Measurements from ENCODE around the gene RHBDL1. TPM values are rescaled to one million over a fixed set of nuclear protein-coding genes. Genes with fewer than 3 reads are reported as not detected.

RHBDL1 gene
- polyA plus RNA-seq, 1 donor from 2014 or later: 7.2 TPM

- no peaks in the 10 kb centered on the region for H3K9me2 ChIP-seq (ENCODE audit: insufficient read depth, low read length)
- H2AFZ ChIP-seq (ENCODE audit: low read depth, low read length): no peak overlapping the region
- H3K9me3 ChIP-seq (ENCODE audit: low read length): no peaks in the 10 kb centered on the region
- H3K27ac ChIP-seq (ENCODE audit: low read length): no peak overlapping the region
- H3K9ac ChIP-seq (ENCODE audit: low read length): no peak overlapping the region
- H3K27me3 ChIP-seq (ENCODE audit: insufficient read depth, low read depth, low read length): peaks cover 7% of the 10 kb centered on the region
- TF ChIP-seq EP300 (conservative IDR thresholded peaks at IDR 0.05; ENCODE audit: poor library complexity, severe bottlenecking) (no peak), POLR2AphosphoS5 (IDR thresholded peaks at IDR 0.05) (no peak), MXI1 (conservative IDR thresholded peaks at IDR 0.05; ENCODE audit: poor library complexity, severe bottlenecking) (no peak), SMC3 (conservative IDR thresholded peaks at IDR 0.05; ENCODE audit: poor library complexity) (no peak)
- no peaks in the 10 kb centered on the region for H3F3A ChIP-seq (ENCODE audit: insufficient read depth, low read length, poor library complexity, severe bottlenecking)
- H3K4me3 ChIP-seq (ENCODE audit: low read length): no peak overlapping the region
- no peak overlapping the region for H3K4me2 ChIP-seq (ENCODE audit: low read length)
- no peaks in the 10 kb centered on the region for H4K20me1 ChIP-seq (ENCODE audit: insufficient read depth)
- no peaks in the 10 kb centered on the region for H3K79me2 ChIP-seq (replicated peaks; ENCODE audit: insufficient read depth, low read length)
- no peaks in the 10 kb centered on the region for H3K36me3 ChIP-seq (ENCODE audit: insufficient read depth, low read length)
Observed at GRCh38 chr16:724188-725040, 48.9 kb downstream of the RHBDL1 start.

GRCh38 chr16:725041-725376 lies 49.5 kb downstream of the RHBDL1 start:
- H4K20me1 ChIP-seq (ENCODE audit: insufficient read depth): no peaks in the 10 kb centered on the region
- H3K9me2 ChIP-seq (ENCODE audit: insufficient read depth, low read length): no peaks in the 10 kb centered on the region
- H3K27ac ChIP-seq (ENCODE audit: low read length): no peak overlapping the region
- no peaks in the 10 kb centered on the region for H3K36me3 ChIP-seq (ENCODE audit: insufficient read depth, low read length)
- H3K9me3 ChIP-seq (ENCODE audit: low read length): no peaks in the 10 kb centered on the region
- no peaks in the 10 kb centered on the region for H3K79me2 ChIP-seq (replicated peaks; ENCODE audit: insufficient read depth, low read length)
- H3K27me3 ChIP-seq (ENCODE audit: insufficient read depth, low read depth, low read length): peaks cover 7% of the 10 kb centered on the region
- no peak overlapping the region for H3K4me3 ChIP-seq (ENCODE audit: low read length)
- no peak overlapping the region for H3K9ac ChIP-seq (ENCODE audit: low read length)
- no peak overlapping the region for H2AFZ ChIP-seq (ENCODE audit: low read depth, low read length)
- H3F3A ChIP-seq (ENCODE audit: insufficient read depth, low read length, poor library complexity, severe bottlenecking): no peaks in the 10 kb centered on the region
- H3K4me2 ChIP-seq (ENCODE audit: low read length): no peak overlapping the region
- TF ChIP-seq MXI1 (conservative IDR thresholded peaks at IDR 0.05; ENCODE audit: poor library complexity, severe bottlenecking): no peak

DNA sequence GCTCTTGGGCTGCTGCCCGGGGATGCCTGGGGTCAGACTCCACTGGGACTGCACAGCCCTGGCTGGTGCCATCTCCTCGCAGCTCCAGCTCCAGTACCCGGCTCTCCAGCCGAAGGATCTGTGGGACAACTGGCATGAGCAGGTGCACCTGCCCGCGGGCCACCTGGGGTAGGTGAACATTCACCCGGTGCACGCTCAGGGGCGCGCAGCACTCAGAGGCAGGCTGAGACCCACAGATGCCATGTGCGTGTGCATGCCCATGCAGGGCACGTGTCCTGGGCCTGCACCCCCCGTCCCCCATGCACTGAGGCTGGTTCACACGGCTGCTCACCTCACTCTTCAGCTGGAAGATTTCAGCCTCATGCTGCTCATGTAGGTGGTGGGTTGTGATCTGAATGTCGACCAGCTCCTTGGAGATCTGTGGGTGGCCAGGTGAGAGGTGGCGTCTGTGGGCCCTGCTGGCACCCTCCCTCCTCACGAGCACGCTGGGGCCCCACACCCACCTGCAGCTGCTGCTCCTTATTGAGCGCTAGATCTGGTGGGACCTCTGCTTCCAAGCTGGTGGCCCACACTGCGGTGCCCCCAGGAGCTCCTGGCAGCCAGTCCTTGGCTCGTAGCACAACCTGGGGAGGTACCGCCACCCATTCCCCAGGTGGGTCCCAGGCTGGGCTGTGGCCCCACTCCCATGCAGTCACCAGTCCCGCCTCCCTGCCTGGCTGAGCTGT lies 50.2 kb downstream of the RHBDL1 start:
- Histone ChIP-seq H3K27me3 (ENCODE audit: insufficient read depth, low read depth, low read length) (peaks cover 7% of the 10 kb centered on the region), H3K9me3 (ENCODE audit: low read length) (no peaks in the 10 kb centered on the region), H3K79me2 (replicated peaks; ENCODE audit: insufficient read depth, low read length) (no peaks in the 10 kb centered on the region), H3K36me3 (ENCODE audit: insufficient read depth, low read length) (no peaks in the 10 kb centered on the region), H3F3A (ENCODE audit: insufficient read depth, low read length, poor library complexity, severe bottlenecking) (no peaks in the 10 kb centered on the region), H3K9me2 (ENCODE audit: insufficient read depth, low read length) (no peaks in the 10 kb centered on the region), H3K27ac (ENCODE audit: low read length) (no peak overlapping the region), H3K4me2 (ENCODE audit: low read length) (no peak overlapping the region), H4K20me1 (ENCODE audit: insufficient read depth) (no peaks in the 10 kb centered on the region), H2AFZ (ENCODE audit: low read depth, low read length) (no peak overlapping the region), H3K4me3 (ENCODE audit: low read length) (no peak overlapping the region), H3K9ac (ENCODE audit: low read length) (no peak overlapping the region)
- TF ChIP-seq MXI1 (conservative IDR thresholded peaks at IDR 0.05; ENCODE audit: poor library complexity, severe bottlenecking): no peak
- no peak for TF ChIP-seq TAF1 (IDR thresholded peaks at IDR 0.05; ENCODE audit: low read depth)
- no peak for TF ChIP-seq RAD21 (conservative IDR thresholded peaks at IDR 0.05)
- TF ChIP-seq EP300 (conservative IDR thresholded peaks at IDR 0.05; ENCODE audit: poor library complexity, severe bottlenecking): no peak
- TF ChIP-seq CTCF (IDR thresholded peaks at IDR 0.05; ENCODE audit: poor library complexity, severe bottlenecking): no peak
